Measurements from ENCODE around the gene IFIT1. TPM values are rescaled to one million over a fixed set of nuclear protein-coding genes. Genes with fewer than 3 reads are reported as not detected.
A peak's percentile ranks its signal among the peaks of the same experiment; 100 is the strongest.
"Not testable (repeated sequence)": the region's sequence is repeated elsewhere in the genome, so short reads cannot be mapped to it uniquely, and the experiment has no call there.

IFIT1 gene
- polyA plus RNA-seq, 4 donors, result 14.5 to 20.7 (median 17.6) TPM

DNA sequence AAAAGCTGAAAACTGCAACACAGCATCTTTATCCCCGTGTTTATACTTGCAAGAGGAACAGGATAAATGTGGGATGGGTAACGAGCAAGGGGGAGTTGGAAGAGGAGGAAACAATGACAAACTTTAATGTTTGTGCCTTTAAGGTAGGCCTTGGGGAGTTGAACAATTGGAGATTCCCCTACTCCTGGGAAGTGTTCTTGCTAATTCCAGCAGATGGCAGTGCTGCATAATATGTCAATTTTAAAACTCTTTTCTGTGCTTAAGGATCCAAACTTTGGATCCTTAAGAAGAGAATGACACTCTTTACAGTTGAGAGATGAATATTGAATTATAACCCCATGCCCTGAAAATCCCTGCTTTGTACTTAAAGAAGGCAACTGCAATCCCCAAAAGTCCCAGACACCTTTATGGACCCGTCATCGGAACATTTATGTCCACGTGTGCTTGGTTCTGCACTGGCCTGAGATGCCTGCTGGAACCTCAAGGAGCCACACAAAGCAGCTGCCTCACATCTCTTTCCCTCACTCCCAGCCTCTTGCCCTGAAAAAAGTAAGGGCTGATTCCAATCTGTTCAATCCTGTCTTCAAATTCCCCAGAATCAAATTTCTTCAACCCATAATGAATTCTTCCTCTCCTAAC lies 33.9 kb downstream of the IFIT1 start:
- DNase-seq (ENCODE audit: low read depth in 4 of 4, low spot score in 2 of 4), result peak in 3 of 4 donors; percentile 32 to 44 (median 41)

DNA sequence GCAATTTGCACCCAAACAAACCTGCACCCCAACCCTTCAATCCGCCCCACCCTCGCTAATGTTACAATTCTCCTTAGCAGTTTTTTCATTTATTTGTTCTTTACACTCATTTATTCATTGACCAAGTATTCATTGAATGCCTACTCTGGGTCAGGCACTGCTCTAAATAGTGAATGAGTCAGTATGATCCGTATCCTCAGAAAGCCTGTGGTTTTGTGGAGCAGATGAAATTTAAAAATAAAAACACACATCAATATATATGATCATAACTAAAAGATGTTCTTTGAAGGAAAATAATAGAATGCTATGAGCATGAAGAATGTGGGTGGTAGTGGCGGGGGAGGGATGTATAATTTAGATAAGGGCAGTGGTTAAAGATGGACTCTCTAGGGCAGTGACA lies 35.2 kb downstream of the IFIT1 start:
- DNase-seq (ENCODE audit: low read depth in 4 of 4, low spot score in 2 of 4), result no peak

DNA sequence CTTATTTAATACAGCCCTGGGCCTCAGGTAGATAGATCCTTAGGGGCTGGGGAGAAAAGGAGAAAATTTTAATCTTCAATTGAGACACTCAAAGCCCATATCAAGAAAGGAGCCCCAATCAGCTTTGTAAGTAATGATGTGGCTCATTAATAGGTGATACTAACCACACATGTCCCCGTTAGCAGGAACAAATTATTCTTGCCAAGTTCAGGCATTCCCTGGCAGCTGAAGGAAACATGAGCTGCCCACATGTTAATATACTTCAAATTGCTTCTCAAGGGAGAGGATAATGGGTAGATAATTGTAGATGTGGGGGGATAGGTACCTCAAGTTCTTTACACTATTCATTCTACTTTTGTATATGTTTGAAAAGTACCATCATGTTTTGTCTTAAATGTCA lies 36.5 kb downstream of the IFIT1 start:
- no peak for DNase-seq (ENCODE audit: low read depth in 4 of 4, low spot score in 2 of 4)

GRCh38 chr10:89431977-89432376 lies 39.6 kb downstream of the IFIT1 start:
- peak in 1 of 4 donors; percentile 31 for DNase-seq (ENCODE audit: low read depth in 4 of 4, low spot score in 2 of 4)

GRCh38 chr10:89438525-89438924 lies 46.1 kb downstream of the IFIT1 start:
- no peak for DNase-seq (ENCODE audit: low read depth in 4 of 4, low spot score in 2 of 4)

- no peak for DNase-seq (ENCODE audit: low read depth in 4 of 4, low spot score in 2 of 4)
Observed at GRCh38 chr10:89440226-89441009, 48.0 kb downstream of the IFIT1 start.

DNA sequence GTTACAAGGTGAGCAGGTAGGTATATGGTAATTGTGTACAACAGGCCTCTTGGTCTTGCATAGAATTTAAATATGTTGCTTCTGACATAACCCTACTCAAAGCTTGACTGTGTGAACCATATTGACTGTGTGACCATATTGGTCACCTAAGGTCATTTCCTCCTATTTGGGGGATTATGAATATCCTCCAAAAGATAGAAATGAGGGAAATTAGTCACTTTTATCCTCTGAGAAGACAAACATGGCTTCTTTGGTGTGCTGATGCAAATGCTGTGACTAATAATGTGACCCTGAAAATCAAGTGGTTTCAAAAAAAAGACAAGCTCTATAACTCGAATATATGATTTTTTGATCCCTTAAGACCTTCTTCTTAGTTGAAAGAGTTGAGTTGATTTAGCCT lies 49.9 kb downstream of the IFIT1 start:
- DNase-seq (ENCODE audit: low read depth in 4 of 4, low spot score in 2 of 4), result no peak

GRCh38 chr10:89444819-89445218 lies 52.4 kb downstream of the IFIT1 start:
- not testable (repeated sequence) for DNase-seq (ENCODE audit: low read depth in 4 of 4, low spot score in 2 of 4)

DNA sequence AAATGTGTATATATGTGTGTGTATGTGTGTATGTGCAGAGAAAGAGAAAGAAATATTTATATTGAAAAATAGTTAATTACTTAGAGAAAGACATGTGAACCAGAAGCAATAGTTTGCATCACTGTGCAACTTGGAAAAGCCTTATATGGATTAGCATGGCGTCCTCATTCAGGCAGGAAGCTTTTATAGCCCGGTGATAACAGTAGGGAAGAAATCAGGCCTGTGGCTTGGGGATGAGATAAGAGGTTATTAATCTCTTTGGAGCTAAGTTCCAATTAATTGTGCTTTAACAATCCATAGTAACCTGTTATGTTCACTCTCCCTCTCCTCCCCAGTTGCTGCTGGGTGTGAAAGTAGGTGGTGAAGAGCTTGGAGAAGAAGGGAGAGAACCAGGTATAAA lies 58.5 kb downstream of the IFIT1 start:
- no peak for DNase-seq (ENCODE audit: low read depth in 4 of 4, low spot score in 2 of 4)

DNA sequence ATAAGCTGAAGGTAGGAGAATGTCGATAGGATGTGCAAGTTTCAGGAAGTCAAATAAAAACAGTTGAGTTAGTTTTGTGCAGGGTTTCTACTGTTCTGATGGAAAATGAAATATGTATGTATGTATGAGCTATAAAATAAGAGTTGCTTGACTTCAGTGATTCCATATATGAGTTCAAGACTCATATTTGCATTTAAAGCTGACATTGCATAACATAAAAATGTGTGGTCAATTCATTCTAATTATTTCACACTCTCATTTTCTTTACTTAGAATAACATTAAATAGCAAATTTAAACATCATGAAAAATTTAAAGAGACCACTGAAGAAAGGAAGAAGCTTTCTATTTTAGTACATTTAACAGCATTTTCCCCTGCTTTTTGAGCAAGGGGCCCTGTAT lies 59.8 kb downstream of the IFIT1 start:
- DNase-seq (ENCODE audit: low read depth in 4 of 4, low spot score in 2 of 4), result no peak

- DNase-seq (ENCODE audit: low read depth in 4 of 4, low spot score in 2 of 4), result no peak
Observed at GRCh38 chr10:89454561-89455347, 62.3 kb downstream of the IFIT1 start.

Other genes starting within 250 kb of the IFIT1 start
- gene CH25H, start 185.3 kb upstream of the IFIT1 start, polyA plus RNA-seq (ENCODE audit: insufficient read length in 4 of 4), result under 1 TPM in 3 of 4 donors, not detected in 1; 0.19 to 0.21 (median 0.21) TPM
- gene LIPA, start 140.8 kb upstream of the IFIT1 start, polyA plus RNA-seq (ENCODE audit: insufficient read length in 4 of 4), result 10 to 100 TPM; 39.1 to 60.4 (median 47.1) TPM
- 10 to 100 TPM in 1 of 4 donors, 1 to 10 TPM in 3; 6.6 to 12.8 (median 8.1) TPM for gene IFIT2, start 90.6 kb upstream of the IFIT1 start, polyA plus RNA-seq (ENCODE audit: insufficient read length in 4 of 4)
- 10 to 100 TPM; 11.7 to 18.7 (median 14.2) TPM for gene IFIT3, start 64.6 kb upstream of the IFIT1 start, polyA plus RNA-seq (ENCODE audit: insufficient read length in 4 of 4)
- under 1 TPM in 3 of 4 donors, not detected in 1; 0.09 to 0.38 (median 0.21) TPM for gene IFIT1B, start 14.6 kb upstream of the IFIT1 start, polyA plus RNA-seq (ENCODE audit: insufficient read length in 4 of 4)
- gene IFIT5, start 21.9 kb downstream of the IFIT1 start, polyA plus RNA-seq (ENCODE audit: insufficient read length in 4 of 4), result 10 to 100 TPM; 11.1 to 20.3 (median 16.3) TPM
- gene SLC16A12, start 143.0 kb downstream of the IFIT1 start, polyA plus RNA-seq (ENCODE audit: insufficient read length in 4 of 4), result 10 to 100 TPM; 27.3 to 35.1 (median 29.6) TPM